Head of caudate nucleus (tissue), 42 donors: ENCODE measurements around the gene MPIG6B.
A peak's percentile ranks its signal among the peaks of the same experiment; 100 is the strongest.

Source experiments
- DNase-seq, 42 donors: peaks; one replicate each; pipeline versions ENCODE4 v3.0.0 to v3.0.0-alpha.2; 2020 to 2021; ENCODE audit warnings: mixed read lengths in 7 of 42
- intact Hi-C: fragments of 100-400 bp; cut with DNase I; formaldehyde crosslinking; loops from one replicate; pipeline ENCODE4 v1.15.0; 2022

MPIG6B gene

GRCh38 chr6:31733734-31734133, 10.6 kb downstream of the MPIG6B start:
- intact Hi-C loops, result no loop called here
- no peak for DNase-seq

DNA sequence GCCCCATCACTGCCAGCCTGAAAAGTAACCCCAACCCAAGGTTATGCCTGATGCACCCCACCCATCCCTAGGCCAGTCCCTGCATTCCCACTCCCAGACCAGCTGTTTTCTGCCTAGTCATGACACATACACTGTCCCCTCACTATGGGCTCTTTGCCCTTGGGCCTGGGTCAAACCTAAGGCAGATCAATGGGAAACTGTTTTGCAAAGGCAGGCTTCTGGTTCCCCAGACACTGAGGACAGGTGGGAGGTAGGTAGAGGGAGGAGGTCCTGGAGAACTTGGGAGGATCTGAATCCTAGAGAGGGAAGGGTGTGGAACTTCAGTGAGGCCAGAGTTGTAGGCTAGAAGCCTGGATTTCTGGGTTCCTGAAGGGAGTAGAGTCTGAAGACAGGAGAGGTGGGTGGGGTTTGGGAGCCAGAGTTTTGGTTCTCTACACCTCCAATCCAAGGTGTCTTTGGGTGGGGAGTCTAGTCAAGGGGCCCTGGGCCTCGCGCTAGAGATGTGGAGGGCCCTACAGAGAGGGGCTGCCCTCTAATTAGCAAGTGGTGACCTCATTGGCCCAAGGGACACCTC, 11.2 kb downstream of the MPIG6B start:
- no peak for DNase-seq
- intact Hi-C loops, result no loop called here

DNA sequence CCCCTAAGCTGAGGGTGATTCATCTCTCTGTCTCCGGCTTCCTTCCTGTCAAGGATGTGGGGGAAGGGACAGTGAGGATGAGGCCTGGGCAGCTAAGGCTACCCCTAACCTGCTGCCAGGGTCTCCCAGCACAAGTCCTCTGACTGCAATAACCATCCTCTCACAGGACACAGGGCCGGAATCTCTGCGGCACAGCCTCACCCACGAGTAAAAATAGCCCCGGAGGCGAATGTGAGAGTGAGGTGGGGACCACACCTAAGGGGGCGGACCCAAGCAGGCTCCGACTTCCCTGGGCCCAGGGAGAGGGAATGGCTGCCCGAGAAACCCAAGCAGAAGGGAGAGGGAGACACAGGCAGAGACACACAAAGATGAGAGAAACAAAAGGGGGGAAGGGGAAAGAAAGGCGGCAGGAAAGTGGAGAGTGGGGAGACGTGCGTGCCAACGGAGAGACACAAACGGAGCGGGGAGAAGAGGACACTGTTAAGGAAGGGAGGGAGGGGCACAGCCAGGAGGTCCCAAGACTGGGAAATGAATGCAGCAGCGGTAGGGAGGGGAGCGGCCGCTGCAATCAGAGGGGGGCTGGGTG, 11.7 kb downstream of the MPIG6B start:
- peak in 4 of 42 donors; percentile 27 to 56 (median 39) for DNase-seq
- intact Hi-C loops, result loop anchor here (5.0 kb wide), 1 partner anchor 62 kb away; the partner anchor contains the start of gene VARS1

GRCh38 chr6:31736021-31736767, 13.0 kb downstream of the MPIG6B start, which contains the start of gene CLIC1:
Gene CLIC1 (minus strand): TSS chr6:31736530. CDS start chr6:31736300, 230 bp downstream.
- peak in 20 of 42 donors; percentile 20 to 64 (median 40) for DNase-seq
- intact Hi-C loops, result loop anchor here (5.0 kb wide), 1 partner anchor 61 kb away; the partner anchor contains the start of gene VARS1

DNA sequence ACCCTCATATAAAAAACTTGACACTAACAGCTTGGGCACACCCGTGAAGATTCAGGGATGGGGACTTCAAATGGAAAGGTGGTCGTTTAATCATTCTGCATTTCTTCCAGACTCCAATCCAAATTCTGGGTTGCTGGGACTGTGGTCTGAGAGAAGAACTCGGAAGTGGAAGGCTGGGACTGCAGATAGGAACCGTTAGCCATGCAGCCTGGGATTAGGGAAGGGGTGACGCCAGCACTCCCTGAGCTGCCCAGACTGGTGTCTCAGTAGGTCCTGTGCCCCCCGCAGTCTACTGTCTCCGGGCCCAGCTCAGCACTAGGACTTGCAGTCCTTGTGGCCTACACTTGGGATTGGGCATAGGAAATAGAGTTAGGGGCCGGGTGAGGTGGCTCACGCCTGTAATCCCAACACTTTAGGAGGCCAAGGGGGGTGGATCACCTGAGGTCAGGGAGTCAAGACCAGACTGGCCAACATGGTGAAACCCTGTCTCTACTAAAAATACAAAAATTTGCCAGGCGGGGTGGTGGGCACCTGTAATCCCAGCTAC, 13.7 kb downstream of the MPIG6B start:
- intact Hi-C loops, result loop anchor here (5.0 kb wide), 1 partner anchor 60 kb away; the partner anchor contains the start of gene VARS1
- no peak for DNase-seq

- no peak for DNase-seq
- intact Hi-C loops, result loop anchor here (5.0 kb wide), 1 partner anchor 60 kb away; the partner anchor contains the start of gene VARS1
Measured at GRCh38 chr6:31737315-31737990, 14.3 kb downstream of the MPIG6B start.

DNA sequence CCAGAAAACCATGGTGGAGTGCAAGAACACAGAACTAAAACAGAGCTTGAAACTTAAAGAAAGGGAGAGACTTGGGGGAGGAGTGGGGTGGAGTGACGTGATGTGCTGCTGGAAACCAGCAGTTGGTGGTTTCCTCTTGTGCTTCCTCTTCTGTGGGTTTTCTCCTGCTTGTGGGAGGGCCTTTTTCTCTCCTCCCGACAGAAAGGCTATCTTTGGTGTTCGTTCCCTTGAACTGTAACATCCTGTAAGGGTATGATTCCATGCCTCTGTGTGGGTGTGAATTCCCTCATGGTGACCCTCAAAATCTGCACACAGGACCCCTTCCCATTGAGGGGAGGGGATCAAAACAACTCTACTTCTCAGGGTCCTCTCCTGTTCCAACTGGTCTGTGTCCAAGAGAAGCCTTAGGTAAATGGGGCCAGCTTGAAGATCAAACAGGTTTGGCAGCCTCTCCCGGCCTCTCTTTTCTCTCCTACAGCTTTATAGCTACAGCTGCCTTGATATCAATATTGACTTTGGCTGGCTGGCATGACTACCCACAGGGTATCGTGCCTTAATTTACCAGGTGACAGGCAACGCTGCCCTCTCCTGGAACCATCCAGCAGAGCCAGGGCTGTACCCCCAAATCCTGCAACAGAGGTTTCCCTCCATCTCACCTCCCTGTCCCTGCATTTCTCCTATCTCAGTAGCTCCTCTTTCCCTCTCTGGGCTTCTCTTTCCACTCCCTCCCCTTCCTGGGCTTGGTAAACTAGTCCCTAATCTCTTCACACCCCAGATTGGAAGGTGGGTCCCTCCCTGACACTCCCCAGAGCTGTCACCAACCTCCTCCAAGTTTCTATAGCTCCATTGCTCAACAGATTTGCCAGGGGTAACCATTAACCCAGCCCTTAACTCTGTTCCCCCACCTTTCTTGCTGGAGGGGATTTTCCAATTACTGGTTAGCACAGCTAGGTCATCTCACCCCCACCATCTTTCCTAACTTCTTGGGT, 15.1 kb downstream of the MPIG6B start:
- peak in 16 of 42 donors; percentile 29 to 62 (median 38) for DNase-seq
- intact Hi-C loops, result loop anchor here (5.0 kb wide), 1 partner anchor 59 kb away; the partner anchor contains the start of gene VARS1

- intact Hi-C loops, result loop anchor here (5.0 kb wide), 1 partner anchor 57 kb away; the partner anchor contains the start of gene VARS1
- peak; percentile 95 to 99 (median 98) for DNase-seq
Measured at GRCh38 chr6:31739639-31740396, 16.6 kb downstream of the MPIG6B start, which contains the start of gene MSH5. Gene MSH5 (plus strand): TSS chr6:31740005. CDS start chr6:31740467, 462 bp downstream.

DNA sequence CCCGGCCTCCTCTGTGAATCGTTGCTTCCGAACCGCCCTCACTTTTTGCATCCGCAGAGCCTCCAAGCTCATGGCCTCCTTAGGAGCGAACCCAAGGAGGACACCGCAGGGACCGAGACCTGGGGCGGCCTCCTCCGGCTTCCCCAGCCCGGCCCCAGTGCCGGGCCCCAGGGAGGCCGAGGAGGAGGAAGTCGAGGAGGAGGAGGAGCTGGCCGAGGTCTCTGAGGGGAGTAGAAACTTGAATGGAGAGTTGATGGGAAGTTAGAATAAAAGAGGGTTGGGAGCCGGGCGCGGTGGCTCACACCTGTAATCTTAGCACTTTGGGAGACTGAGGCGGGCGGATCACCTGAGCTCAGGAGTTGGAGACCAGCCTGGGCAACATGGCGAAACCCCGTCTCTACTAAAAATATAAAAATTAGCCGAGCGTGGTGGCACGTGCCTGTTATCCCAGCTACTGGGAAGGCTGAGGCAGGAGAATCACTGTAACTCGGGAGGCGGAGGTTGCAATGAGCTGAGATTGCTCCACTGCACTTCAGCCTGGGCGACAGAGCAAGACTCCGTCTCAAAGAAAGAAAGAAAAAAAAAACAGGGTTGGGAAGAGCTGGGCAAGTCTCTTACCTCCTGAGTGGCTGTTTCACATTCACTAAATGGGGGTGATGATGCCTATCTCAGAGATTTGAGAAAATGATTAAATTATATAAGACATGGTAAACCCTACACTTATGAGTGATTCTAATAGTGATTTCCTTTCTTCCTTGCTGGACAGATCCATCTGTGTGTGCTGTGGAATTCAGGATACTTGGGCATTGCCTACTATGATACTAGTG, 17.4 kb downstream of the MPIG6B start:
- intact Hi-C loops, result no loop called here
- peak in 4 of 42 donors; percentile 27 to 56 (median 40) for DNase-seq

GRCh38 chr6:31741815-31742214, 18.6 kb downstream of the MPIG6B start:
- DNase-seq, result no peak
- intact Hi-C loops, result no loop called here

DNA sequence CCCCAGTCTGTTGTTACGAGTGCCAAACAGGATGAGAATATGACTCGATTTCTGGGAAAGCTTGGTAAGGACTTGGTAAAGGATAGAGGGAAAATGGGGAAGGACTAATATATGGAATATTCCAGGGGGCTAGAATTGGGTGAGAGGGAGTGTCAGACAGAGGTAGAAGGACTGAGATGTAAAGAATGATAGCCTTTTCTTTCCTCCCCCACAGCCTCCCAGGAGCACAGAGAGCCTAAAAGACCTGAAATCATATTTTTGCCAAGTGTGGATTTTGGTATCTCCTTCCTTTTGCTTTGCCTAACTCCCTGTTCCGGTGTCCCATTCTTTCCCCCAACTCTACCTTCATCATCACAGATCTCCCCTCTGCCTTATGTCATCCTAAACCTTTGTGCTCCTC, 19.7 kb downstream of the MPIG6B start:
- intact Hi-C loops, result no loop called here
- DNase-seq, result no peak

DNA sequence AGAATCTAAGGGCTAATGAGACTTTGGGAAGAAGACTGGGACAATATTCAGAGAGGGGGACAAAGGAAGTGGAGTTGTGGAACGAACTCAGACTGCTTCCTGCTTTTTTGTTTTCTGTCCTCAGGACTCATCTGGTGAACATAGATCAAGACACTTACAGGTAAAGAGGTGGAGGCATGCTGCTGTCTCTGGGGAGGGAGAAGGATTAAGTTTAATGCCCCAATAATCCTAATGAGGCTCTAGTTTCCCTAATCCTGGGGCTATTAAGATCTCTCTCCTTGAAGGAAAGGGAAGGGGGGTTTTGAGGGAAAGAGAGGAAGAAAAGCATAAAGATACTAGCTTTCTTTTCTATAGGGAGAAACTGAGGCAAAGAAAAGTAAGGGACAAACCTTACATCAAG, 21.2 kb downstream of the MPIG6B start:
- intact Hi-C loops, result no loop called here
- DNase-seq, result no peak

DNA sequence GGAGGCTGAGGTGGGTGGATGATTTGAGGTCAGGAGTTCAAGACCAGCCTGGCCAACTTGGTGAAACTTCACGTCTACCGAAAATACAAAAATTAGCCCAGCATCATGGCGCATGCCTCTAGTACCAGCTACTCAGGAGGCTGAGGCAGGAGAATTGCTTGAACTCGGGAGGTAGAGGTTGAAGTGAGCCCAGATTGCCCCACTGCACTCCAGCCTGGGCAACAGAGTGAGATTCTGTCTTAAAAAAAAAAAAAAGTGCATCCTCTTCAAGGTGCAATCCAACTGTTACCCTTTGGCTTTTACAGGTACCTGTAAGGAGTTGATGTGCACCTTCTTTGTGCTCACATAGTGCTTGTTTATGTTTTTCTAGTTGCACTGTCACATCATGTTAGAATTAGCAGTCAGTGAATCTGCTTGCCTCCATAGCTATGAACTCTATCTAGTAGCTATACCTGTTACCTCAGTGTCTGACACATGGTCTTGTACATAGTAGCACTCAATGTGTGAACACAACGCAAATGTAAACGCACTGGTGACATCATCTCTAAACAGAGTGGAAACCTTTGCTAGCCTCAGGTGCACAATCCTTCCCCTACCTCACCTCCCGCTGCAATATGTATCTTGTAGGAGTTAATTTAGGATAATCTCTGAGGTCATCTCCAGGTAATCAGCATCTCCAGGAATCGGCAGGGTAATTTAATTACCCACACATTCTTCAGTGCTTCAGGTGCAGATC, 26.3 kb downstream of the MPIG6B start:
- intact Hi-C loops, result no loop called here
- no peak for DNase-seq

DNA sequence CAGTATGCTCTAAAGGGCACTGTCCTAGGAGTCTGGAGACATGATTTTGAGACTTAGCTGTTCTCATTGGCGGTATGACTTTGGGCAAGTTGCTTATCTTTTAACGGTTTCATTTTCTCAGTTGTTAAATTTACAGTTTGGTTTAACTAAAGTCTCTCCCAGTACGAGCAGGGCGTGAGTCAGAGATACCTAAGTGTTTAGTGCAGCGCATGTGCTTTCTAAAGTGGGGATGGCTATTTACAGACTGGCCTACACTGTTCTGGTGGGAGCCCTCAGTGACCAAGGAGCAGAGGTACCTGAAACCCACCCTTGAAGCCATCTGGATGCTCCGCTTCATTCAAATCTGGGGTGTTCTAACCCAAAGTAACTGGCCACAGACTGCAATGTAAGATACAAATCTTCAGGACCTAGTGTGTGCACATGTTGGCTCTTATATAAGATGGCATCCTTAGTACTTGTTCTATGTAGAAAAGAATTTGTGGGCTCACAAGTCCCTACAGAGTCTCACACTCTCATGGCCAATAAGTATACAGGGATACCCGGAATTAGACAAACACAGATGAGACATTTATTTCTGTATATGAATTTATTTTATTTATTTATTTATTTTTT, 27.3 kb downstream of the MPIG6B start:
- no peak for DNase-seq
- intact Hi-C loops, result no loop called here

GRCh38 chr6:31752739-31753319, 29.7 kb downstream of the MPIG6B start:
- no peak for DNase-seq
- intact Hi-C loops, result no loop called here
